DOHH2 (cell line): ENCODE measurements around the gene GLRX2.

Source experiments
- H3F3A ChIP-seq: fragments of 200-600 bp; sonication (generic), shearing (Covaris generic); 2 replicates; pipeline ENCODE4 v1.6.0; 2016; ENCODE audit warnings: antibody characterized with exemption, mild to moderate bottlenecking; ENCODE audit not compliant: control insufficient read depth, insufficient read depth
- H3K27ac ChIP-seq: fragments of 200-600 bp; sonication (generic); 2 replicates; pipeline ENCODE4 v1.5.1; 2014; ENCODE audit warnings: low read depth, mild to moderate bottlenecking, low read length, moderate library complexity
- H3K27me3 ChIP-seq: fragments of 200-600 bp; sonication (generic); 2 replicates; pipeline ENCODE4 v1.6.1; 2014; ENCODE audit warnings: mild to moderate bottlenecking, low read length, mixed read lengths; ENCODE audit not compliant: control insufficient read depth
- H3K36me3 ChIP-seq: fragments of 200-600 bp; sonication (generic); 2 replicates; pipeline ENCODE4 v1.6.1; 2014; ENCODE audit warnings: mild to moderate bottlenecking, low read length, moderate library complexity, mixed read lengths; ENCODE audit not compliant: control insufficient read depth
- H3K4me1 ChIP-seq: fragments of 200-600 bp; sonication (generic); 2 replicates; pipeline ENCODE4 v1.6.1; 2014; ENCODE audit warnings: mild to moderate bottlenecking, low read length, mixed read lengths; ENCODE audit not compliant: control insufficient read depth
- H3K4me2 ChIP-seq: fragments of 200-600 bp; sonication (generic); 2 replicates; pipeline ENCODE4 v1.6.0; 2014; ENCODE audit warnings: mild to moderate bottlenecking, low read length, moderate library complexity
- H3K4me3 ChIP-seq: fragments of 200-600 bp; sonication (generic); 2 replicates; pipeline ENCODE4 v1.5.1; 2014; ENCODE audit warnings: mild to moderate bottlenecking, low read length, mixed read lengths
- H3K79me2 ChIP-seq: fragments of 200-600 bp; sonication (generic); 2 replicates; pipeline ENCODE4 v1.6.1; 2014; ENCODE audit warnings: mild to moderate bottlenecking, low read length, mixed read lengths; ENCODE audit not compliant: control insufficient read depth
- H3K9me2 ChIP-seq: fragments of 200-600 bp; sonication (generic); replicated peaks from 2 replicates; pipeline ENCODE4 v1.6.1; 2014; ENCODE audit warnings: mild to moderate bottlenecking, low read length, mixed read lengths; ENCODE audit not compliant: control insufficient read depth
- H3K9me3 ChIP-seq: fragments of 200-600 bp; sonication (generic); 2 replicates; pipeline ENCODE4 v1.6.1; 2014; ENCODE audit warnings: antibody characterized with exemption, low read length, mixed read lengths; ENCODE audit not compliant: control insufficient read depth, insufficient read depth
- H4K20me1 ChIP-seq: fragments of 200-600 bp; sonication (generic); 2 replicates; pipeline ENCODE4 v1.6.0; 2014; ENCODE audit warnings: low read depth, mild to moderate bottlenecking, antibody characterized with exemption, low read length, moderate library complexity; ENCODE audit not compliant: control insufficient read depth, insufficient read depth
- EZH2phosphoT487 ChIP-seq: fragments of 200-600 bp; sonication (generic); IDR thresholded peaks from 2 replicates; pipeline ENCODE4 v1.6.1; 2017; ENCODE audit warnings: borderline replicate concordance, mild to moderate bottlenecking, antibody characterized with exemption, low read length, moderate library complexity, mixed read lengths
- TF ChIP-seq, protein P1 (sequence below): fragments of 200-600 bp; sonication (generic); IDR thresholded peaks from one replicate; pipeline ENCODE4 v1.5.1; 2014; ENCODE audit warnings: antibody characterized with exemption, mild to moderate bottlenecking, low read depth, low read length; ENCODE audit not compliant: poor library complexity, severe bottlenecking

GLRX2 gene

DNA sequence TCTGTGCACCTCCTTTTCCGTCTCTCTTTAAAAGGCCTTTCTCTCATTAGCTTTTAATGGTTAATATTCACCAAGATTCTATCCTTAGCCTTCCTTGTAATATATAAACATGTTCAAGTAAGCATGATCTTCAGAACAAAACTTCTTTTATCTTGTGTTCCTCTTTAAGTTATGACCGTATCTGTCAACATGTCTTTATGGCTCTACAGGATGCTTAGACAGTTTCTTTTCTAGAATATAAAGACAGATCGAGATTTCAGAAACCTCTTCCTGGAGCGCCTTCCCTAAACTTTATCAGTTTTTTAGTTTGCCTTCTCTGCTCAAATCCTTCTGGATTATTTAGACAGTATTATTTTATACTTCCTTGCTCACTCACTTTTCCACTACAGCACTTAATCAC, 38.6 kb downstream of the GLRX2 start:
- peaks cover 4% of the 10 kb centered on the region; the same call in 1 of the 2 replicates for H4K20me1 ChIP-seq
- TF ChIP-seq EZH2phosphoT487 = no peak
- TF ChIP-seq, protein P1, sequence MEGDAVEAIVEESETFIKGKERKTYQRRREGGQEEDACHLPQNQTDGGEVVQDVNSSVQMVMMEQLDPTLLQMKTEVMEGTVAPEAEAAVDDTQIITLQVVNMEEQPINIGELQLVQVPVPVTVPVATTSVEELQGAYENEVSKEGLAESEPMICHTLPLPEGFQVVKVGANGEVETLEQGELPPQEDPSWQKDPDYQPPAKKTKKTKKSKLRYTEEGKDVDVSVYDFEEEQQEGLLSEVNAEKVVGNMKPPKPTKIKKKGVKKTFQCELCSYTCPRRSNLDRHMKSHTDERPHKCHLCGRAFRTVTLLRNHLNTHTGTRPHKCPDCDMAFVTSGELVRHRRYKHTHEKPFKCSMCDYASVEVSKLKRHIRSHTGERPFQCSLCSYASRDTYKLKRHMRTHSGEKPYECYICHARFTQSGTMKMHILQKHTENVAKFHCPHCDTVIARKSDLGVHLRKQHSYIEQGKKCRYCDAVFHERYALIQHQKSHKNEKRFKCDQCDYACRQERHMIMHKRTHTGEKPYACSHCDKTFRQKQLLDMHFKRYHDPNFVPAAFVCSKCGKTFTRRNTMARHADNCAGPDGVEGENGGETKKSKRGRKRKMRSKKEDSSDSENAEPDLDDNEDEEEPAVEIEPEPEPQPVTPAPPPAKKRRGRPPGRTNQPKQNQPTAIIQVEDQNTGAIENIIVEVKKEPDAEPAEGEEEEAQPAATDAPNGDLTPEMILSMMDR = no peak
- peaks cover 26% of the 10 kb centered on the region for H3K4me1 ChIP-seq
- H3F3A ChIP-seq = 0 out of 2 replicates have a peak, but pooled peaks cover 2% of the 10 kb centered on the region
- H3K4me2 ChIP-seq = no peak overlapping the region
- H3K36me3 ChIP-seq = peaks cover 35% of the 10 kb centered on the region
- H3K9me2 ChIP-seq = no peaks in the 10 kb centered on the region
- H3K27ac ChIP-seq = no peak overlapping the region
- H3K27me3 ChIP-seq = no peaks in the 10 kb centered on the region
- H3K79me2 ChIP-seq = peaks cover 93% of the 10 kb centered on the region
- no peak overlapping the region for H3K4me3 ChIP-seq
- H3K9me3 ChIP-seq = peaks cover 5% of the 10 kb centered on the region; the same call in 1 of the 2 replicates

DNA sequence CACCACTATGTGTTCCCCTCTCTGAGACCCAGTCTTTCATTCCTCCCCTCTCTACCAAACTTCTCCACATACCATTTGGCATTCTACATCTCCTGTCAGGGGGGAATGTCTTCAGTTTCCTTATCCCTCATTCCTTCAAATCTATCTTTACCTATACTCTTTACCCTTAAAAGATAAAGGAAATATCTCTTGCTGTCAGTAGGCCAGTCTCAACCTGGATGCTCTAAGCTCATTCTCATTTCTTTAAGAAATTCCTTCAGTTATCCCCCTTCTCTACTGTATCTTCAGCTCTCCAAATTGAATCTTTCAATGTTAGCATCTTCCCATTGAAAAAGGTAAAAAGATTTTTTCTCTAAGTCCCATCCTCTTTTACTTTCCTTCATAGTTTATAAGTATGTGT, 39.3 kb downstream of the GLRX2 start:
- H3K4me2 ChIP-seq = no peak overlapping the region
- H3K4me1 ChIP-seq = peaks cover 32% of the 10 kb centered on the region
- H3K27me3 ChIP-seq = no peaks in the 10 kb centered on the region
- peaks cover 94% of the 10 kb centered on the region for H3K79me2 ChIP-seq
- peaks cover 34% of the 10 kb centered on the region for H3K36me3 ChIP-seq
- H4K20me1 ChIP-seq = peaks cover 4% of the 10 kb centered on the region; the same call in 1 of the 2 replicates
- H3K9me2 ChIP-seq = no peaks in the 10 kb centered on the region
- H3F3A ChIP-seq = 0 out of 2 replicates have a peak, but pooled peaks cover 2% of the 10 kb centered on the region
- H3K4me3 ChIP-seq = no peak overlapping the region
- peaks cover 5% of the 10 kb centered on the region; the same call in 1 of the 2 replicates for H3K9me3 ChIP-seq
- TF ChIP-seq EZH2phosphoT487 = no peak
- TF ChIP-seq, protein P1 = no peak
- H3K27ac ChIP-seq = no peak overlapping the region

DNA sequence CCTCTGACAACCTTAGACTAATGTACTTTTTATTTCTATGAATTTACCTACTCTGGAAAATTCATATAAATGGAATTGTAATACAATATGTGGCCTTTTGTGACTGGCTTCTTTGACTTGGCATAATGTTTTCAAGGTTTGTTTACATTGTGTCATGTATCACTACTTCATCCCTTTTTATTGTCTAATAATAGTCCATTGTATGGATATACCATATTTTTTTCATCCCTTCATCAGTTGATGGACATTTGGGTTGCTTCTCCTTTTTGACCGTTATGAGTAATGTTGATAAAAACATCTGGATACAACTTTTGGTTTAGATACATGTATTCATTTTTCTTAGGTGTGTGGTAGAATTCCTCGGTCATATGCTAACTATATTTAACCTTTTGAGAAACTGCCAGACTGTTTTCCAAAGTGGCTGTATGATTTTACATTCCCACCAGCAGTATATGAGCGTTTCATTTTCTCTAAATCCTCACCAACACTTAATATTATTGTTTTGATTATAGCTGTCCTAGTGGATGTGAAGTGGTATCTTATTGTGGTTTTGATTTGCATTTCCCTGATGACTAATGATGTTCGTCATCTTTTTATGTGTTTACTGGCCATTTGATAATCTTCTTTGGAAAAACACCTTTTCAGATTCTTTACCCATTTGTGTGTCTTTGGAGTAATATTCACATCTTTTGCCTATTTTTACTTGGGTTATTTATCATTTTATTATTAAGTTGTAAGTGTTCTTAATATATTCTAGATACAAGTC, 42.3 kb downstream of the GLRX2 start:
- Histone ChIP-seq H3K27me3 (no peaks in the 10 kb centered on the region), H3K9me2 (no peaks in the 10 kb centered on the region), H3K79me2 (peaks cover 97% of the 10 kb centered on the region), H3K27ac (no peak overlapping the region), H4K20me1 (peaks cover 4% of the 10 kb centered on the region; the same call in 1 of the 2 replicates), H3K4me2 (no peak overlapping the region; the same call in 1 of the 2 replicates), H3K36me3 (peaks cover 34% of the 10 kb centered on the region), H3K4me3 (no peak overlapping the region), H3F3A (0 out of 2 replicates have a peak, but pooled peaks cover 2% of the 10 kb centered on the region), H3K9me3 (peaks cover 5% of the 10 kb centered on the region; the same call in 1 of the 2 replicates), H3K4me1 (peaks cover 28% of the 10 kb centered on the region)
- TF ChIP-seq, protein P1 = no peak
- TF ChIP-seq EZH2phosphoT487 = no peak
